NB4 (cell line): ENCODE results near the gene ARSB.

ENCODE experiments used
- DNase-seq: peaks from one replicate; pipeline ENCODE4 v3.0.0; 2010; ENCODE audit warnings: low read depth
- H3K4me3 ChIP-seq: one replicate; pipeline ENCODE4 v1.5.1; 2011; ENCODE audit warnings: mild to moderate bottlenecking, low read depth, low read length, moderate library complexity
- MYC ChIP-seq: IDR thresholded peaks from 2 replicates; pipeline ENCODE4 v1.6.1; 2011; ENCODE audit warnings: low read depth, low read length
- POLR2A ChIP-seq: IDR thresholded peaks from 2 replicates; pipeline ENCODE4 v1.6.1; 2011; ENCODE audit warnings: mild to moderate bottlenecking; ENCODE audit not compliant: insufficient read length; ENCODE audit errors: extremely low read depth
- TF ChIP-seq, protein P1 (sequence below): IDR thresholded peaks from 2 replicates; pipeline ENCODE4 v1.6.1; 2011; ENCODE audit warnings: low read depth, low read length
- TF ChIP-seq, protein P2 (sequence below): IDR thresholded peaks from one replicate; pipeline ENCODE4 v1.5.1; 2012; ENCODE audit warnings: low read depth, low read length

The ARSB gene

DNA sequence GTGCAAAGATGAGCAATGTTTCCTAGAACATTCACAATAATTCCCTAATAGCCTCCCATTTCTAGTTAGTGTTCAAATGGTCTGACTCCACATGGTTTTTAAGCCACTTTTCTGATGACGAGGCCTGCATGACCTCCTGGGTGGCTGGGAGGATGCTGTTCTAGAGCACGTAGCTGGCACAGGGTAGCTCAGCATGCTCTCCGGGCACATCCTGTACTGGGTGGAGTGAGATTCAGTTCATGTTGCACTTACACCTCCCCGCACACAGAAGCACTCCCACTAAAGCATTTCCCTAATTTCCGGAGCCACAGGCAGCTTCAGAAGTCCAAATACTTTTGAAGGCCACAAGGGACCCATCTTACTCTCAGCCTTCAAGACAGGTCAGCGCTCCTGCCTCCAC is 176.7 kb downstream of the ARSB start:
- no peak overlapping the region for H3K4me3 ChIP-seq
- no peak for TF ChIP-seq POLR2A
- TF ChIP-seq MYC: no peak
- TF ChIP-seq, protein P1, sequence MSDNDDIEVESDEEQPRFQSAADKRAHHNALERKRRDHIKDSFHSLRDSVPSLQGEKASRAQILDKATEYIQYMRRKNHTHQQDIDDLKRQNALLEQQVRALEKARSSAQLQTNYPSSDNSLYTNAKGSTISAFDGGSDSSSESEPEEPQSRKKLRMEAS: no peak
- TF ChIP-seq, protein P2, sequence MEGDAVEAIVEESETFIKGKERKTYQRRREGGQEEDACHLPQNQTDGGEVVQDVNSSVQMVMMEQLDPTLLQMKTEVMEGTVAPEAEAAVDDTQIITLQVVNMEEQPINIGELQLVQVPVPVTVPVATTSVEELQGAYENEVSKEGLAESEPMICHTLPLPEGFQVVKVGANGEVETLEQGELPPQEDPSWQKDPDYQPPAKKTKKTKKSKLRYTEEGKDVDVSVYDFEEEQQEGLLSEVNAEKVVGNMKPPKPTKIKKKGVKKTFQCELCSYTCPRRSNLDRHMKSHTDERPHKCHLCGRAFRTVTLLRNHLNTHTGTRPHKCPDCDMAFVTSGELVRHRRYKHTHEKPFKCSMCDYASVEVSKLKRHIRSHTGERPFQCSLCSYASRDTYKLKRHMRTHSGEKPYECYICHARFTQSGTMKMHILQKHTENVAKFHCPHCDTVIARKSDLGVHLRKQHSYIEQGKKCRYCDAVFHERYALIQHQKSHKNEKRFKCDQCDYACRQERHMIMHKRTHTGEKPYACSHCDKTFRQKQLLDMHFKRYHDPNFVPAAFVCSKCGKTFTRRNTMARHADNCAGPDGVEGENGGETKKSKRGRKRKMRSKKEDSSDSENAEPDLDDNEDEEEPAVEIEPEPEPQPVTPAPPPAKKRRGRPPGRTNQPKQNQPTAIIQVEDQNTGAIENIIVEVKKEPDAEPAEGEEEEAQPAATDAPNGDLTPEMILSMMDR: no peak
- no peak for DNase-seq

DNA sequence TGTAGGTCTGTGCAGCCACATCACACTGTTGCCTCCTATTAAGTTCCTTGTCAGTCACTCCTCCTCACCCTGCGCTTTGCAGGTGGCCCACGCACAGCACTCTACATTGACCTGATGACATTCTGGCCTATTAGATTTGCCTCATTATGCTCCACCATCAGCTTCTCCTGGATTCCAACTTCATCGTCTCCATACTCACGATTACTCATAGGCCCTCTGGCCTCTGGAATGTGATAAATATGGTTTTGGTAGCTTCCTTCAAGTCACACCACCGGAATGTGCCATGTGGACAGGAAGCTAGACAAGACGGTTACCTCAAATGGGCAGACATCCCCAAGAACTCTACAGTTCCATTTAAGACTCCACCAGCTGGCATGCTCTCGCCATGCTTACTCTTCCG is 178.6 kb downstream of the ARSB start:
- TF ChIP-seq MYC: no peak
- no peak for TF ChIP-seq POLR2A
- TF ChIP-seq, protein P1: no peak
- TF ChIP-seq, protein P2: no peak
- DNase-seq: no peak
- H3K4me3 ChIP-seq: no peak overlapping the region

DNA sequence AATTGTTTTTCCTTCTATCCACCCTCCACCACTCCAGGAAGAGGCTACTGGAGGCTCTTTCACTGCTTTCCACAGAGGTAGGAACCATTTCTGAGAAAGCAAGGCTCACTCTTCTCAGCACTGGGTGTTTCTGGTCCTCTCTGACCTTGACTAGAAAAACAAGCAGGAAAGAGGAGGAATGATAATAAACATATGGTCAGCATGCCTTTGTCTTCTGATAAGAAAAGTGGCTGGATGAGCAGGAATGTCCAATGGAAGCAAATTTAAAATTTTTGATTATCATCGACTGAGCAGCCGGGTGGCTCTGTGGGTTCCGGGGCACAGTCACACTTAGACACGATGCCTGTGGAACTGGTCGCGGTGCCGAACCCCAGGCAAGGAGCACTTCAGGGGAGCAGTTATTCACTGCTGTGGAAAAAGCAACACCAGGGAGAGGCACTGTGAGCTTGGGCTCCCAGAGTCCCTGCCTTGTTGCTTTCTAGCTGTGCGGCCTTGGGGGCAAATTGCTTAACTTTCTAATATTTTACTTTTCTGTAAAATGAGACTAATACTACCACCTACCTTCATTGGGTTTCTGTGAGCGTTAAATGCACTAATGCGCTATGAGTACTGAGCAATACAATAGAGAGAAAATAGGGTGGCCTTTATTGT is 179.5 kb downstream of the ARSB start:
- no peak for TF ChIP-seq MYC
- TF ChIP-seq POLR2A: no peak
- TF ChIP-seq, protein P2: no peak
- TF ChIP-seq, protein P1: no peak
- no peak overlapping the region for H3K4me3 ChIP-seq
- DNase-seq: no peak

DNA sequence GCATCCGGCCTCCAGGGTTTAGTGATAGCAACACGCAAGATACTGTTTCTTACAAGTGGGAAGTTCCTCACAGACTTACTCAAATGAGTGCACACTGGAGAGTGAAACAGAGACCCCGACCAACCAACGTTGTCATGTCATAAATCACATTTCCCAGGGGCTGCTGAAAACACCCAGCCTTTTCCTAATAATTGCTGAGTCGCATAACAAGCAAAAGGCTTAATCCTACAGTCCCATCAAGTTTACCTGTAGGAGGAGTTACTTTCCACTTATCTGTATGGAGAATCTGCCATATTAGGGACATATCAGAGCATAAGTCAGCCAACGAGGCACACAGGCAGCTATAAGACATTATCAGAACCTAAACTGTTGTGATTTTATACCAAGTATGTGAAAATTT is 180.1 kb downstream of the ARSB start:
- no peak for DNase-seq
- TF ChIP-seq, protein P2: no peak
- TF ChIP-seq, protein P1: no peak
- no peak for TF ChIP-seq MYC
- no peak for TF ChIP-seq POLR2A
- H3K4me3 ChIP-seq: no peak overlapping the region

DNA sequence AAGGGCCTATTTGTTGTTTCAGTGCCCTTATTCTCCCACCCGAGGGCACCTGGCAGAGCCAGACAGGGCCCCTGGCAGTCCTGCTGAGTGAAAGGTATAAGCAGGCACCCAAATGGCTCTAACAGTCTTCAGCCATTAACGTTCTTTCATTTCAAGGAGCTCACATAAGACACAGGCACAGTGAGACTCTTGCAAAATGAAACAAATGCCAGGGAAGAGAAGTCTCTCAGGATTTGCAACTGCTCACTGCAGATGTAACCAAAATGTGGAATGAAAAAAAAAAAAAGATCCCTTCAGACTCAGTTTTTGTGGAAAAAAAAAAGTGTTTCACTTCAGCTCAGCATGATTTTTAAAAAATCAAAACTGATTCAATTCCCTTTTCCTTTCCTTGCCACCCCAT is 181.2 kb downstream of the ARSB start:
- H3K4me3 ChIP-seq: no peak overlapping the region
- no peak for TF ChIP-seq MYC
- TF ChIP-seq, protein P2: no peak
- TF ChIP-seq, protein P1: no peak
- TF ChIP-seq POLR2A: no peak
- no peak for DNase-seq
